ENCODE results near the gene GFOD1. TPM values are rescaled to one million over a fixed set of nuclear protein-coding genes. Genes with fewer than 3 reads are reported as not detected.

The GFOD1 gene
- total and polyA plus RNA-seq, 5 experiments from 2014 or later = 0.08 to 2.0 (median 1.2) TPM

GRCh38 chr6:13378669-13379590 lies 108.5 kb downstream of the GFOD1 start:
- POLR2A ChIA-PET = no interaction called here
- Mint-ChIP-seq H3K4me1 (peaks cover 0 to 56% (median 5%) of the 10 kb centered on the region in 4 donors), H3K27ac (no peak overlapping the region), H3K27me3 (no peaks in the 10 kb centered on the region), H3K9me3 (no peaks in the 10 kb centered on the region), H3K4me3 (no peak overlapping the region), H3K36me3 (peaks cover 0 to 2% (median 0%) of the 10 kb centered on the region in 3 donors)
- no peak for DNase-seq
- ATAC-seq = no peak

GRCh38 chr6:13377054-13377758 lies 110.2 kb downstream of the GFOD1 start:
- H3K36me3 Mint-ChIP-seq = no peaks in the 10 kb centered on the region
- no peak for ATAC-seq
- DNase-seq = no peak
- H3K4me3 Mint-ChIP-seq = no peak overlapping the region
- peaks cover 0 to 48% (median 3%) of the 10 kb centered on the region in 4 donors for H3K4me1 Mint-ChIP-seq
- no peaks in the 10 kb centered on the region for H3K27me3 Mint-ChIP-seq
- H3K9me3 Mint-ChIP-seq = no peaks in the 10 kb centered on the region
- POLR2A ChIA-PET = interaction anchor here (1.4 kb wide), 1 partner anchor 304 kb away, joined by 3 read pairs; no protein-coding TSS in a partner anchor
- H3K27ac Mint-ChIP-seq = no peak overlapping the region

GRCh38 chr6:13375360-13375878 lies 112.0 kb downstream of the GFOD1 start:
- Mint-ChIP-seq H3K4me1 (peaks cover 0 to 43% (median 3%) of the 10 kb centered on the region in 4 donors), H3K27me3 (no peaks in the 10 kb centered on the region), H3K27ac (peak overlapping the region in 3 of 10 donors; percentile 20 to 72 (median 38)), H3K36me3 (no peaks in the 10 kb centered on the region), H3K4me3 (no peak overlapping the region), H3K9me3 (no peaks in the 10 kb centered on the region)
- POLR2A ChIA-PET = no interaction called here
- no peak for DNase-seq
- no peak for ATAC-seq

- no peaks in the 10 kb centered on the region for H3K27me3 Mint-ChIP-seq
- H3K27ac Mint-ChIP-seq = no peak overlapping the region
- peaks cover 0 to 36% (median 3%) of the 10 kb centered on the region in 4 donors for H3K4me1 Mint-ChIP-seq
- no peak for DNase-seq
- no peak overlapping the region for H3K4me3 Mint-ChIP-seq
- no peaks in the 10 kb centered on the region for H3K9me3 Mint-ChIP-seq
- no peak for ATAC-seq
- POLR2A ChIA-PET = interaction anchor here (0.6 kb wide), 1 partner anchor 413 kb away, joined by 3 read pairs; no protein-coding TSS in a partner anchor
- no peaks in the 10 kb centered on the region for H3K36me3 Mint-ChIP-seq
Measured at GRCh38 chr6:13373919-13374318, 113.5 kb downstream of the GFOD1 start.

GRCh38 chr6:13373488-13373886 lies 113.9 kb downstream of the GFOD1 start:
- H3K27ac Mint-ChIP-seq = peak overlapping the region in 1 of 10 donors; percentile 11
- H3K4me3 Mint-ChIP-seq = no peak overlapping the region
- H3K36me3 Mint-ChIP-seq = no peaks in the 10 kb centered on the region
- POLR2A ChIA-PET = no interaction called here
- peaks cover 0 to 33% (median 3%) of the 10 kb centered on the region in 4 donors for H3K4me1 Mint-ChIP-seq
- no peak for ATAC-seq
- H3K27me3 Mint-ChIP-seq = no peaks in the 10 kb centered on the region
- DNase-seq = no peak
- no peaks in the 10 kb centered on the region for H3K9me3 Mint-ChIP-seq

GRCh38 chr6:13372688-13373487 lies 114.5 kb downstream of the GFOD1 start:
- no peaks in the 10 kb centered on the region for H3K27me3 Mint-ChIP-seq
- no peaks in the 10 kb centered on the region for H3K36me3 Mint-ChIP-seq
- POLR2A ChIA-PET = no interaction called here
- H3K4me1 Mint-ChIP-seq = peaks cover 0 to 28% (median 3%) of the 10 kb centered on the region in 4 donors
- ATAC-seq (no peak), DNase-seq (no peak)
- no peak overlapping the region for H3K27ac Mint-ChIP-seq
- H3K9me3 Mint-ChIP-seq = no peaks in the 10 kb centered on the region
- no peak overlapping the region for H3K4me3 Mint-ChIP-seq

- POLR2A ChIA-PET = no interaction called here
- Mint-ChIP-seq H3K9me3 (no peaks in the 10 kb centered on the region), H3K27ac (no peak overlapping the region), H3K36me3 (no peaks in the 10 kb centered on the region), H3K4me3 (no peak overlapping the region), H3K4me1 (peaks cover 0 to 20% (median 4%) of the 10 kb centered on the region in 4 donors), H3K27me3 (no peaks in the 10 kb centered on the region)
- DNase-seq = no peak
- ATAC-seq = no peak
Measured at GRCh38 chr6:13372076-13372475, 115.3 kb downstream of the GFOD1 start.

GRCh38 chr6:13371421-13372072 lies 115.9 kb downstream of the GFOD1 start:
- POLR2A ChIA-PET = no interaction called here
- DNase-seq (no peak), ATAC-seq (no peak)
- Mint-ChIP-seq H3K36me3 (no peaks in the 10 kb centered on the region), H3K4me1 (peaks cover 0 to 20% (median 4%) of the 10 kb centered on the region in 4 donors), H3K27me3 (no peaks in the 10 kb centered on the region), H3K9me3 (no peaks in the 10 kb centered on the region), H3K27ac (no peak overlapping the region), H3K4me3 (no peak overlapping the region)

- DNase-seq (no peak), ATAC-seq (no peak)
- H3K36me3 Mint-ChIP-seq = no peaks in the 10 kb centered on the region
- H3K27me3 Mint-ChIP-seq = no peaks in the 10 kb centered on the region
- POLR2A ChIA-PET = no interaction called here
- H3K4me1 Mint-ChIP-seq = peaks cover 0 to 15% (median 4%) of the 10 kb centered on the region in 4 donors
- no peaks in the 10 kb centered on the region for H3K9me3 Mint-ChIP-seq
- no peak overlapping the region for H3K27ac Mint-ChIP-seq
- no peak overlapping the region for H3K4me3 Mint-ChIP-seq
Measured at GRCh38 chr6:13370623-13371022, 116.8 kb downstream of the GFOD1 start.

GRCh38 chr6:13369591-13369990 lies 117.8 kb downstream of the GFOD1 start:
- no peak for ATAC-seq
- POLR2A ChIA-PET = no interaction called here

GRCh38 chr6:13368731-13369115 lies 118.7 kb downstream of the GFOD1 start:
- ATAC-seq (no peak), DNase-seq (no peak)
- H3K9me3 Mint-ChIP-seq = no peaks in the 10 kb centered on the region
- peaks cover 0 to 10% (median 2%) of the 10 kb centered on the region in 4 donors for H3K4me1 Mint-ChIP-seq
- H3K4me3 Mint-ChIP-seq = no peak overlapping the region
- POLR2A ChIA-PET = no interaction called here
- H3K36me3 Mint-ChIP-seq = no peaks in the 10 kb centered on the region
- H3K27ac Mint-ChIP-seq = no peak overlapping the region
- no peaks in the 10 kb centered on the region for H3K27me3 Mint-ChIP-seq

More at GRCh38 chr6:13369591-13369990, 117.8 kb downstream of the GFOD1 start:
- Mint-ChIP-seq H3K4me1 (peaks cover 0 to 8% (median 2%) of the 10 kb centered on the region in 4 donors), H3K36me3 (no peaks in the 10 kb centered on the region), H3K9me3 (no peaks in the 10 kb centered on the region), H3K27me3 (no peaks in the 10 kb centered on the region), H3K27ac (no peak overlapping the region), H3K4me3 (no peak overlapping the region)
- no peak for DNase-seq

Measured in naive thymus-derived CD8-positive, alpha-beta T cell (primary cell).